GM18867 (cell line): ENCODE measurements around the gene ZNF488.
"Not testable (repeated sequence)": the region's sequence is repeated elsewhere in the genome, so short reads cannot be mapped to it uniquely, and the experiment has no call there.

Experiments
- ATAC-seq: cut with Tn5 transposase; IDR thresholded peaks from one replicate; pipeline ENCODE4 v1.9.1; 2021; ENCODE audit warnings: mild to moderate bottlenecking, moderate library complexity; ENCODE audit not compliant: unreplicated experiment

Gene ZNF488

DNA sequence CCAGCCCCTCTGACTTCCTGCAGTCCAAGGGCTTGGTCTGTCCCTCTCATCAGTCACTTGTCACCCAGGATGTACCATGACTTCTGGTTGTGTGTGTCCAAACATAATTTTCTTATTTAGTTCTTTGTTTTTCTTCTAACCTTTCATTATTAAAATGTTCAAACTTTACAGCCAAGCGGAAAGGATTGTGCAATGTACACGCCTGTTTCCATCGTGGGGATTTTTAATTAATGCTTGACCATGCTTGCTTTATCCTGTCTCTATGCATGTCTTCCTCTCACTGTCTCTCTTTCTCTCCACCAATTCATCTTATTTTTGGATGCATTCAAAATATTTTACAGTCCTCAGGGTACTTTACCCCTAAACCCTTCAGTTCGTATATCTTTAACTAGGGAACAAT lies 26.2 kb upstream of the ZNF488 start:
- no peak for ATAC-seq

DNA sequence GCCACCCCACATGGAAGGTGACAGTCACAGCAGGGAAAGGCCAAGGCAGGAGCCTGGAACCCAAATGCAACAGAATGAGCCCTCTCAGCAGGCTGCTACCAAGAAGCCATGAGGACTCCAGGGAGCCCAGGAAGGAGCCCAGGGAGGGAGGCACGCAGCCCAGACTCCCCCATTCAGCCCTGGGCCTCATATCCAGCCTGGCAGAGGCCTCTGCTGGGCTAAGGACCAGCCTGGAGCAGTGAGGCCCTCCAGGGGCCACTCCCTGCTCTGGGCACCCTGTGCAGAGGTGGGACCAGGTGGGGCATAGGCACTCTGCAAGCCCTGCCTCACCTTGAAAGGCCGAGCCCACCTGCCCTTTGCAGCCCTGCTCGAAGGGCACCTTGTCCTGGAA lies 25.8 kb upstream of the ZNF488 start:
- no peak for ATAC-seq

DNA sequence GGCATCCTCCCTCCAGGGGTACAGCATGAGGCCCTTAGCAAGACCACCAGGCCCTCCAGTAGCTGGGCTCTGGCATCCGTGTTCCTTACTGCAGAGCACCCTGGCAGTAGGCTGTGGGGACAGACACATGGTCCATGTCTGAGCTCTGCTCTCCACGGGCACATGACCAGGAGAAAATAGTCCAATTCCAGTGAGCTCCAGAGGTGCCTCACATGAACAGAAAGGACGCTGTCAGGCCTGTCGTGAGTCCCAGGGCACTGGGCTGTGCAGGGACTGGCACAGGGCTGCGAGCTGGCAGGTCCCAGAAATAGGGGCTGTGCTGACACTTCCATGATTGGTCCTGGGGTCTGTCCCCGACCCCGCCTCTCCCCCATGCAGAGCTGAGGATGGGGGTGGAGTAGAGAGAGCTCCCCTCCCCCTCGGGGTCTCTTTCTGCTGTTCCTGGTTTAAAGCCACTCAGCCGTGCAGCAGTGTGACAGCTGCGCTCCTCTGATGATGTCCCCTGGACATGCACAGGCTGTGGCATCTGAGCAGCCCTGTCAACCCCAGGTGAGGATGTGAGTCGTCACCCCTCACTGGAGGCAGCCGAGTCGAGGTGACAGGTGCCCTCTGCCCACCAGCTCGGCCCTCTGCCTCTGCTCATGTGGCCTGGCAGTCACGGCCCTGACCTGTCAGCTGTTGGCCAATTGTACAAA lies 25.2 kb upstream of the ZNF488 start:
- ATAC-seq: no peak

DNA sequence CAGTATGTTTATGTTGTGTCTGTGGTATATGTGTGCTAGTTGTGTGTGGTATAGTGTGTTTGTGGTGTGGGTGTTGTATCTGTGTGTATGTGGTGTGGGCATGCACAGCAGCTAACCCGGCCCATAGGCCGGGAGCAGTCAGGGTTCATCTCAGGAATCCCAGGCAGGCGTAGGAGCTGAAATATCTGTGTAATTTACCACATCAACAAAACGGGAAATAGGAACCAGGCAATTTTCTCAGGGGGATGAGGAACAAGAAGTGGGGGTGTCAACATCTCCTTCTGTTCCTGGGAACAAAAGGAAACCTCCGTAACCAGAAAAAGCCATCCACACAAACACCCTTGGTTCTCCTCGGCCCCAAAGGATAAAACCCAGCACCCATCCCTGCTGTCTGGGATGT lies 24.5 kb upstream of the ZNF488 start:
- ATAC-seq: no peak

DNA sequence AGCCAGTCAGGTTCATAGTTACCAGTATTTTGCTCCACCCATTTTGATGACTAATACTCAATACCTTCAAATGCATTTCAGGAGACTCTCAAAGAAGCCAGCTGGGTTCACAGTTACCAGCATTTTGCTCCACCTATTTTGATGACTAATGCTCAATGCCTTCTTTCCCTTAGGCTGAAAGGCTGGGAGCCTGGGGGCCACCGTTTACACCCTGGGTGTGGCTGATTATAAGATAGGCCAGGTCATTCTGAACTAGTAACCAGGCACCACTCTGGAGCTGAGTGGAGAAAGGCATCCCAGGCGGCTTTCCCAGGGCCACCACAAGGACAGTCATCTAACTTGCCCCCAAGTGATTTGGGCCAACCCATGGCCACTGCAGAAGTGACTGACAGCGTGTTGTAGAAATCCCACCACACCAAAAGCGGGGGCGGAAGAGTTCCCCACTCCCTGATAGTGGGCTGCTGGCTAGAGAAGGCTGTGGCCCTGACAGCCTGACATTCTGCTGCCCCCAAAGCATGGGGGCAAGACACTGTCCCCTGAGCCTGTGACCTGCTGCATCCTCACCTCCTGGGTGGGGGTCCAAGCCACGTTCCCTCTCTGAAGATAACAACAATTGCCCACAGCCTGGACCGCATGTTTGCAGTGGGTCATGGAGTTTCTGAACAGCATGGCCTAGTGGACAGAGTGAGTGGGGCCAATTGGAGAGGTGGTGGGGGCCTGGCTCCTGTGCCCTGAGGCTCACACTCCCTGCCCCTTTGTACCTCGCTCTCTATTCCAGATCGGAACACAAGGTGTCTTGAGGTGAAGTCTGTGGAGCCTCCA lies 23.0 kb upstream of the ZNF488 start:
- ATAC-seq: no peak

DNA sequence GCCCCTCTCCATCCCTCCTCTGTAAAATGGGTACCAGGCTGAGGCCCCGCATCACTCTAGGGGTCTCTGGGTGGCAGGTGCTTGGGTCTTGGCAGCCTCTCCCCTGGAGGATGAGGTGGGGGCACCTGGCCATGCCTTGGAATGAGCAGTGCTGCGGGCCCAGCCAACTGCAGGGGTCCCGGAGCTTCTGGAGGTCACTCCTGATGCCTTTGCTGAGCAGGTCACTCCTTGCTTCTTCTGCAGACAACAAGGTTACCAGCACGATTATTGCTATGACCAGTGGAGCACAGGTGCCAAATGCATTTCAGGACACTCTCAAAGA lies 22.4 kb upstream of the ZNF488 start:
- no peak for ATAC-seq

DNA sequence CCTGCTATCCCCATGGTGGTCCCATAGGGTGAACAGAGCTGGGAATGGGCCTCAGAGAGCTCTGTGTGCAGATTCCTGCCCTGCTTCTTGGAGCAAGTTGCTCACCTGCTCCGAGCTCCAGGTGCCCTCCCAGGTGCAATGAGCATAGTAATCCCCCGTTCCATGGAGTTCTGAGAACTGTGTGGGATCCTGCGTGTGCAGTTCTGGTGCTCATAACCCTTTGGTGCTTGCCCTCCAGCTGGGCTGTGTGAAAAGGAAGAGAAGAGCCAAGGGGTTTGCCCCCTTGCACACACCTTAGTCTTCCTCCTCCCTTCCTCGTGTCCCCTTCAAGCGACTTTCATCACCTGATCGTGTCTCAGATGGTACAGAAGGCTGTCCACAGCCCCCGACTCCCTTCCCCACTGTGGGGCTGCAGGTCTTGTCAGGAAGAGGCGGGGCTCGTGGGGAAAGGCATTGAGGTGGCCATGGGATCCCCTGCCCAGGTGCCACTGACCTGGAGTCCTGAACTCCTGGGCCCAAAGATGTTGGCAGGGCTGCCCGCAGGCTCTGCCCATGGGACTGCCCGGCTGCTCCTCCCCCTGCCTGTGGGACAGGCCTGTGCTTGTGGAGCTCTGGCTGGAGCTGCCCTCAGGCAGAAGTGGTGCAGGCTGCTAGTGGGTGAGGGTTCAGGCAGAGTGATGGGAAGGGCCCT lies 21.9 kb upstream of the ZNF488 start:
- ATAC-seq: no peak

DNA sequence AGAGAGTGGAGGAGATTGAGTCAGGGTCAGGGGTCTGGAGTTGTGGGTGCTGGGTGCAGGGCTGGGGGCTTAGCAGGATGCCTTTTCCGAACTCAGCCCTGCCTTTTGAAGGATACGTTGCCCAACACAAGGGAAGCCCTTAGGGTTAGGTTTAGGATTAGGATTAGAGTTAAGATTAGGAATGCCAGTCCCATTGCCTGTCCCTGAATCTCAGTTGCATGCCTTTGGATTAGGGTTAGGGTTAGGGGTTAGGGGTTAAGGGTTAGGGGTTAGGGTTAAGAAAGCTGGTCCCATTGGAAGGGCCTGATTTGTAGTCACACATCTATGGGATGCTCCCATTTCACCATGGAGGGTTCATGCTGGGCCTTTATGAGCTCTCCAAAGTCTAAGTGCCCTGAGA lies 20.8 kb upstream of the ZNF488 start:
- no peak for ATAC-seq

DNA sequence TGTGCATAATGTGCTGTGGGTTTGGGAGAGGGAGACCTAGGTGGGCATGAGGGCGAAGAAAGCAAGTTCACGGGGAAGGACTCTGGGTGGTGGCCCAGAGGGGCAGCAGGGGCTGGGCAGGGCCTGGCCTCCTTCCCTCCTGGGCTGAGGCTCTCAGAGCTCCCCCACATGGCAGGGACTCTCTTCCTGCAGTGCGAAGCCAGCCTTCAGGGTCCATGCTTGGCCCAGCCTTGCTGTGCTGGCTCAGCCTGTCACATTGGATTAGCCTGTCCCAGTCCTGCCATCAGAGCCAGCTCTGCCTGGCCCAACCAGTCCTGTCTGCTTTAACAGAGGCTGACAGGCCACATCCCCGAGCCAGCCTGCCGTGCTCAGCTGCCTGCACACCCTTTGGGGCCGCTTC lies 20.4 kb upstream of the ZNF488 start:
- ATAC-seq: no peak

DNA sequence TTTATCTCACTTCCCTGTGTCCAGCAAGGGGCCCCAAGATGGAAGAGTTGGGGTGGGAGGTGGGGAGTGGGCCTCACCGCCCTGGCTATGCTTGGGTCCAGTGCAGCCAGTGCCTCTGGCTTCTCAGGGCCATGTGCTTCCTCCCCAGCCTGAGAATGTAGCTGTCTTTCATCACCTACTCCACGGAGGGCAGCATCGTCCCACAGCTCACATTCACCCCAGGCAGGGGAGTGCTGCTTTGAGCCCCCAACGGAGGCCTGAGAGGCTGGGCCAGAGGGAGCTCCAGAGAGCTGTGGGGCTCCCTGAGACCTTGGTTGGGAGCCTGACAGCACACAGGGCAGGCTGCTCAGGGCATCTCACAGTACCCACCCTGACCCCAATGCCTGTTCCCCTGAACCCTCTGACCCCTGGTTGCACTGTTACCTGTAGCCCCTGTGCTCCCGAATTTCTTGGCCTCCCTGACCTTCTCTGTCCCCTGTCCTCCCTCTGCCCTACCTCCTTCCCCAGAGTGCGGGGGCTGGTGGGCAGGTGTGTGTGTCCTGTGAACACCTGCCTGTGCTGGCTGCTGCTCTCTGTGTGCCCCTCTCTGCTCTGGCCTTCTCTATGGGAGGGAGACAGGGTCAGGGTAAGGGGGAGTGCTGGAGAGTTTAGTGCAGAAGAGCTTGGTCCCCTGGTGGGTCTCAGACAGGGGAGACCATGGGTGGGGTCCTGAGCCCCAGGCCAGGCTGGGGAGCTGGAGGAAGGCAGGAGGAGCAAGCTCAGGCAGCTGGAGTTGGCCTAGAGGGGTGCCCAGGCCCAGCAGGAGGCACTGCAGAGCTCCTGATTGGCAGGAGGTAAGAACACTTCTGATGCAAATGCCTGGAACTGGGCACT lies 19.6 kb upstream of the ZNF488 start:
- no peak for ATAC-seq

DNA sequence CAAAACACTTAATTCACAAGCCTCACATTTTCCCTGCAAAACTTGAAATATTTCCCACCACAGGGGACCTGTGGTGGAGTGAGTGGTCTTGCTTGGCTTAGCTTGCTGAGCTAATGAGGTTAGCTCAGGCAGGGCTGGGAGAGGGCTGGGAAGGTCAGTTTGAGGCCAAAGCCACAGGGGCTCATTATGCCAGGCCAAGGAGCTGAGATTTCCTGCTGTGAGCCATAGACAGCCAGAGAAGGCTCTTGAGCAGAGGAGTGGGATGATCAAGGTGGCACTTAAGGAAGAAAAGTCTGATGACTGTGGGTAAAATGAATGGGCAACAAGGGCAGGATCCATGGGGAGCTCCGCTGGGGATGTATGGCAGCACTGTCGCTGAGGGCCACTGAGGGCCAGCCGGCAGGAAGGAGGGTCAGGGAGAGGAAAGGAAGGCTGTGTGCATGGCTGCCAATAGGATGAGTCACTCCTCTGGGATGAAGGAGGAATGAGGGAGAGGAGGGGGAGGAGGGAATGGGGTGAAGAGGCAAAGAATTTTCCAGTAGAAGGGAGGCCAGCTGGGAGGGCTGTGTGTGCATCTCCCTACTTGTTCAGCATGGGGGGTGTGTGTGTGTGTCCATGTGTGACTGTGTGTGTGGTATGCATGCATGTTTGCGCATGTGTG lies 18.7 kb upstream of the ZNF488 start:
- no peak for ATAC-seq

DNA sequence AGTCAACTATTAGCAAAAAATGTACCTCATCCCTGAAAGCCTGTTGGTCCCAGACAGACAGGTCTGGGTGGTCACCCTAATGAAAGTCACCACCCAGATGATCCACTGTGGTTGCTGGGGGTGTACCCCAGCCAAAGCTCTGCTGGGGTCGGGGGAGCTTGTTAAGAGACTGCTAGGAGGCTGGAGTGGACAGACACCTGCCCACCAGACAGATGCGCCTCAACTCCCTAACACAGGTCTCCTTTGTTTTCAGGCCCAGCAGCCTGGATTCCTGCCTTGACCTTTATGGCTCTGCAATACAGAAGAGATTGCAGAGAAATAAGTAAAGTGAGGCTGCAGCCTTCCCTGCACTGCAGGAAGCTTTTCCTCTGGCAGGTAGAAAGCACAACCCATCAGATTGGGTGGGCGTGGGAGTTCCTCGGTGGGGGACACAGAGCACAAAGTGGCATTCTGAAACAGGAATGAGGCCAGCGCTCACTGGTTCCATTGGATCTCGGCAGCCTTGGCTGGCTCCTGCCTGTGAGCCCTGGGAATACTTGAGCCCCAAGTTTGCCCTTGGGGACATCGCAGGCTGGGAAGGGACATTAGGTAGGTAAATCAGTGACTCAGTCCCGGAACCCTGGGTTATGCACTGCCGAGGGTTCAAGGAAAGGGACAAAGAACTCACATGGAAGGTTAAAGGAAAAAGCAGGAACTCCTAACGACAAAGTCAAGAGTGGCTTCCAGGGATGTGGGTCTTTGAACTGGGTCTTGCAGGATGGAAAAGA lies 18.0 kb upstream of the ZNF488 start:
- ATAC-seq: no peak

DNA sequence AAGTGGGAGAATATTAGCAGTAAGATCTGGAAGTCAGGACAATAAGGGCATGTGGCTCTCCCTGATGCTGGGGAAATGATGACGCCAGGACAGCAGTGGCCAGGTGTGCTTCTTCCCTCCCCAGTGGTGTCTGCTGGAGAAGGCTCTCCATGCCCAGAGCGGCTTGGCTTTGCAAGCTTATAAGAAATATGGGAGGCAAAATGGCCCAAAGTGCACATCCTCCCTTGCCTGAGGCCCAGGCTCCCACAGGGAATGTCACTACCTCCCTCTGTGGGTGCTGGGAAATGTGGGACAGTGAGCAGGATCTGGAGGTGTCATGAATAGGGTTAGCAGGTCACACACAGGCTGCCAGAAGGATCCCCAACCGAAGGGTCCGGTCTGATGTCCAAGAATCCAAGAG lies 17.1 kb upstream of the ZNF488 start:
- no peak for ATAC-seq

DNA sequence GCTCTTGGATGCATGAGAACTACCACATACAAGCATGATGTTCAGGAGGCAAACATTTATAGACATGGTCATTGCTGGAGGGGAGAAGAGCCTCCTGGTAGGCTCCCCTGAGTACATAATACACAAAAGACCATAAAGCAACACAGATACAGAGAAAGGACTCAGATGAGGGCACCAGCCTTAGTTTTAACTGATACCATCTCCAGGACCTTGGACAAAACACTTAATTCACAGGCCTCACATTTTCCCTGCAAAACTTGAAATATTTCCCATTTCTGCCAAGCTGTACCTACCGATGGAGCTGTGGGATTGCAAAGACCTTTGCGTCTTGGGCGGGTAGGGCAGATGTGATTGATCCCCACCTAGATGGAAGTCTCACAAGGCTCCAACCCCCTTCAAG lies 16.7 kb upstream of the ZNF488 start:
- no peak for ATAC-seq

DNA sequence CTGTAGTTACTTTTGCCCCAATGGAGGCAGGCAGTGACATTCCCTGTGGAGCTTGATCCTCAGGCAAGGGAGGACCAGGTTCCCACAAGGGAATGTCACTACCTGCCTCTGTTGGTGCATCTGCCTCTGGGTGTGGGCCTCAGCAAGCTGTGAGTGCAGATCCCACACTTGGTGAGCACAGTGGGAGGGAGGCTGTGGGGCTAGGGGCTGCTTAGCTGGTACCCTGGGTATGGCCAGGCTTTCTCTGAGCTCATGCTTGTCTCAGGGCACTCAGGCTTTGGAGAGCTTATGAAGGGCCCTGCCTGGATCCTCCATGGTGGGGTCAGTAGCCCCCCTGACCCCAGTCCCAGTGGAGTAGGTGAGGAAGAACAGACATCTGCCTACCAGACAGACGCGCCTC lies 16.2 kb upstream of the ZNF488 start:
- ATAC-seq: no peak

DNA sequence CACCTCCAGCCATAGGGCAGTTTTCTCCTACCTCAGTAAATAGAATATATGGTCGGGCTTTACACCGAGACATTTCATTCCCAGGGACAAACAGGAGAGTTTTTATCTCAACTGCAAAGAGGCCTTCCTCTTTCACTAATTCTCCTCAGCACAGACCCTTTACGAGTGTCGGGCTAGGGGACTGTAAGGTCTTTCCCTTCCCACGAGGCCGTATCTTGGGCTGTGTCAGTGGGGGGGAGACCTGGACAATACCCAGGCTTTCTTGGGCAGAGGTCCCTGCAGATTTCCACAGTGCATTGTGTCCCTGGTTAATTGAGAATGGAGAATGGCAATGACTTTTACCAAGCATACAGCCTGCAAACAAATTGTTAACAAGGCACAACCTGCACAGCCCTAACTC lies 13.2 kb upstream of the ZNF488 start:
- ATAC-seq: no peak

DNA sequence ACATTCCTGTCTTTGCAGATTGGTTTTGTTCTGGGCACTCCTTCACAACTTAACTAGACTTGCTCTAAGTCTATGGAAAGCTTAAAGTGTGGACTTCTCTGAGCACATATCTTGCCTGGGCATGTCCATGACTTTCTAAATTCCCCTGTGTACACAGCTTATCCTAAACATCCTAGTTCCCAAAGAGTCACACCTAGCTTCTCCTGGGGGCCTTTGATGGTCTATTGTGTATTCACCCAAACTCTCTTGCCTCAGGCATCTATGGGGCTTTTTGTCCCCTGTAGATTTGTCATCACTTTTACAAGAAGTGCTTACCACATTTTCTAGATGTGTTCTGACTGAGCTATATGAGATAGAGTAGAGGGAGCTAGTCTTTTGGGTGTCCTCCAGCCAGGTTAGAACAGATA lies 12.2 kb upstream of the ZNF488 start:
- ATAC-seq: no peak

DNA sequence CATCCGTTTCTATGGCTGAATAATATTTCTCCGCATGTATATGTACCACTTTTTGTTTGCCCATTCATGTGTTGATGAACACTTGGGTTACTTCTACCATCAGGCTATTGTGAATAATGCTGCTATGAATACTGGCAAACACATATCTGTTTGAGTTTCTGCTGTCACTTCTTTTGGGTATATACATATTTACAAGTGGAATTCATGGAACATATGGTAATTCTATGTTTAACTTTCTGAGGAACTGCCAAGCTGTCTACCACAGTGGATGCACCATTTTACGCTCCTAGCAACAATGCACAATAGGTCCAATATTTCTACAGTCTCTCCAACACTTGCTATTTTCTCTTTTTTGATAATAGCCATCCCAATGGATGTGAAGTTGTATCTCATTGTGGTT lies 5.5 kb upstream of the ZNF488 start:
- ATAC-seq: no peak

DNA sequence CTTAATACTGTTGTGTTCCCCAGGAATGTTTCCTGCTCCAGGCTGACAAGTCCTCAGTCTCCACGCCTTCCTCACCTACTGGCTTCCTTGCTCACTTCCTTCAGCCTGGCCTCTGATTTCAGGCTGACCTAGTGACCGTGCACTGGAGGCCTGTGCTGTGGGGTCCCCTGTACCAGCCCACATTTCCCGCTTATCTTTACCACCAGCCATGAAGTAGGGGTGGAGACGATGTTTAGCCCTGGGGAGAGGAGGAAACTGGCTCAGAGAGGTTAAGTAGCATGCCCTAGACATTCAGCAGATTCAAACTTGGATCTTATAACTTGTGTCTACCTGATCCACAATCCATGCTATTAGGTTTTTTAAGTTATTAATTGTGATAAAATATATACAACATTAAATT lies 4.8 kb upstream of the ZNF488 start:
- no peak for ATAC-seq

DNA sequence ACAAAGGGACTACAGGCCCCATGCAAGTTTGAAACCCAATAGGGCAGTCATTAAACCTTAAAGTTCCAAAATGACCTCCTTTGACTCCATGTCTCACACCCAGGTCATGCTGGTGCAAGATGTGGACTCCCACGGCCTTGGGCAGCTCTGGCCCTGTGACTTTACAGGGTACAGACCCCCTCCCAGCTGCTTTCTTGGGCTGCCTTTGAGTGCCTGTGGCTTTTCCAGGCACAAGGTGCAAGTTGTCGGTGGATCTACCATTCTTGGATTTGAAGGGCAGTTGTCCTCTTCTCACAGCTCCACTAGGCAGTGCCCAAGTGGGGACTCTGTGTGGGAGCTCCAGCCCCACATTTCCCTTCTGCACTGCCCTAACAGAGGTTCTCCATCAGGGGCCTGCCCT lies 2.0 kb upstream of the ZNF488 start:
- ATAC-seq: not testable (repeated sequence)
